ENCODE data around the gene HDAC8.
"Not testable (repeated sequence)": the region's sequence is repeated elsewhere in the genome, so short reads cannot be mapped to it uniquely, and the experiment has no call there.

Gene HDAC8

DNA sequence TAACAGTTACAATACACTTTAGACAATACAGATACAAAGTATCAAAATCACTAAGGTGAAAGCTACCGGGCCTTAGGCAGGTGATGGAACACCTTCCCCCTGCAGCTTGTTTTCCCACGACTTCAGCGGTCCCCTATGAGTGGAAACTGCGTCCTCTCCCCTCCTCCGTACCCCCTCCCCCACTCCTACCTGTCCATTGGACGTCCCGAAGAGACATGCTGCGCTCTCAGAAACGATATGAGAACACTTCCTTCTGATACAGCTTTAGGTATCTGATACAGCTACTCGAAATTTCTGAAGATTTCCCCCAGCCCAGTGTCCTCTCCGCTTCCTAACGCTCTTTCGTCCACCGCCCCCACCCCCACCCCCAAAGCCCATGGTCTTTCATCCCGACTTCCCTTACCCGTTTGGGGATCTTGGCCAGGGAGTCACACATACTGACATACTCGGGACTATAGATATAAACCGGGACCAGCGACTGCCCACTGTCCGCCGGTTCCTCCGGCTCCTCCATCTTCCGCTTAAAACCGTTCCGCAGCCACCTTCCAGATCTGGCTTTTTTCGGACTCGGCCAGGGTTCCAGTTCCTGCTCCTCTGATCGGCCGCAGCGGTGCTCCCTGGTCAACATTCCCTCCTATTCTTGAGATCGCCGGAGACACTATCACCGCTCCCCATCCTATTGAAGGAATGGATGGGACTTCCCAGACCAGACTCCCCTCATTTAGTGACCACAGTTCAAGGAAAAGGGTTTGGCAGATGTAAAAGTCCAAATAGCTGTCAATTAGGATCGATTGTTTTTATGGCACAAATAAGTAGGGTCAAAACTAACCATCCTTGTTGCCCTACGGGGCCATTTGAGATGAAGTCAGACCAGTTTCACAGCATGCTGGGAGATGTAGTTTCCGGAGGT, at the start of gene HDAC8:
Gene HDAC8, minus strand, starts transcription at position 596 of the 910 bp plus-strand sequence. Its CDS starts 82 bp downstream, at position 514.
- DNase-seq, result peak; percentile 51 to 59

DNA sequence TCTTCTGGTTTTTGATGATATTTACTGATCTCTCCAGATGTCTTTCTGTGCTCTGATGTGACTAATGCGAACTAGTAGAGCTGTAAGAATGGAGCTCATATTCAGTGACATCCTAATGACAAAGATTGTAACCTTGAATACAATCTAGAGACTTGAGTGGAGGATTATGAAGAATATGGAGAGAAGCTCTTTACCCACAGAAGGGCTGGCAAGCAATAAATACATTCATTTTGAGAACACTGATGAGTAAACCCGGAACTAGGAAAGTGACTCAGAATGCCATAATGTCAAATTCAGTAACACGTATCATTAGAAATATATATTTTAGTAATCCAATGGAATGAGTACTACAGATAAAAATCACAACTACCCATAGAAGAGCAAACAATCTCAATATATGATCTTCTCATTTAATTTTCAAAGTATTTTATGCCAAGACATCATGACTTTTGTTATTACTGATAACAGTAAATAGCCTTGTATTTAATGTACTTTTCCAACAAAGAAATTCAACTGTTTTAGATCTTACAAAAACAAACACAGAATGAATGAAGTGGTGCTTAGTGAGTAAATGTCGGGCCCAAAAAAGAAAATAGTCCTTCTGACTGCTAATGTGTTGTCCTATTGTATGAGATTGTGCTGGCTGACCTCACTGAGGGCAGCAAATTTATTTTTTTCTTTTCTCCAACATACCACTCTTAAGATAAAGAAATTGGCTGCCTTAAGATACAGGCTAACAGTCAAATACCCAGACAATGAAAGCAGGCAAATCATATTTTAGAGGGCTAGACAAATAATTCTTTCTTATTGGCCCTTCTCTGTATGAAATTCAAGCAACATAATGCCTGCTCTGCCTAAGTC, 49.2 kb upstream of the HDAC8 start:
- no peak for DNase-seq

DNA sequence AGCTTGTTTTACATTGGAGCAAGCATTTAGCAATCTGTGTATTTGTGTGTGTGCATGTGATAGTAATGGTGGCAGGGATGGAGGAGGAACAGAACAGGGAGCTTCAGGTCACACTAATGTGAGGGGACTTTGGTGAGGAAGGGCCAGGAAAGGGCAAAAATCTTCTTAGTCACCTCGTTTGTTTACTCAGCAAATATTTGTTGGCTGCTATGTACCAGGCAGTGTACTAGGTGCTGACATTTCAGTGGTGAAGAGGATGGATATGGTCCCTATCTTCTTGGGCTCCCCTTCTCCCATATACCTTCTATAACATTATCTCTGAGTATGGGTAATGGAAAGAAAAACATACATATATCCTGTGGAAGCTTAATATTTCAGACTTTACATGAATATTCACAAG, 48.5 kb upstream of the HDAC8 start:
- DNase-seq, result no peak

DNA sequence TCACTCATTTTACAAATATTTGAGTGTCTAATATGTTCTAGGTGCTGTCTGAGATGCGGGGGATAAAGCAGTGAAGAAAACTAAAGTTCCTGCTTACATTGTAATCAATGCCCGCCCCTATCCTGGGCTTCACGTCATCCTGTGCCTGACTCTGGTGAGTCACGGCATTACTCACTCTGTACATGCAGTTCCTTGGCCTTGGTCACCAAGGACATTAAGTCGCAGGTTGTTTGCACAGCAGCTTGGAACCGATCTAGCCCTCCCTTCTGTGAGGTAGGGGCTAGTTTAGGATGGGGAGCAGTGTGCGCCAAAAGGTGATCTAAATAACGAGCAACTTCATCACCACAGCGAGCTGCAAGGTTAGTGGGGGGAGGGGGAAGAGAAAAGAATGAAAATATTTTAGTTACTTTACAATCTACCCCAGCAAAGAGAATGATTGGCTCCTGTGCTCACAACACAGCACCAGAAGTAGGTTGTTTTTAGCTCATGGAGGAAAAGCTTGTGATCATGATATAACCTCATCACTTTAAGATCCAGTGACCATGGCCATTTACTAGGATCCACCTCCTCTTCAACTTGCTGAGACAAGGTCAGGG, 48.0 kb upstream of the HDAC8 start:
- no peak for DNase-seq

DNA sequence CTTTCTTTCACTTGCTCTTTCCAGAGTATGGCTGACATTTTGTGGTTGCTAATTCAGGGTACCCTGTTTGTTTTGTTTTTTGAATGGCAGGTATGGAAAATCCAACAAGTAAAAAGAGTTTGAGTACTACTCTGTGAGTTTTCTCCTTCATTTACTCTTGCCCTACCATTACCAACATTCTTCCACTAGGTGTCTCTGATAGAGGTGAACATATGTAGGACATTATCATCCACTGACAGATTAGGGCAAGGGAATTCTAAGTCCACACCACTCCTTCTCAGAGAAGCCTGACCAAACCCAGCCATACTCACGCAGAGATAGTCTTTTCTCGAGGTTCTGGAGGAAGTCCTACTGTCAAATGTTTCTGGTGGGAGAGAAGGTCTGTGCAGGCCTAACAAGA, 36.7 kb upstream of the HDAC8 start:
- DNase-seq, result no peak

DNA sequence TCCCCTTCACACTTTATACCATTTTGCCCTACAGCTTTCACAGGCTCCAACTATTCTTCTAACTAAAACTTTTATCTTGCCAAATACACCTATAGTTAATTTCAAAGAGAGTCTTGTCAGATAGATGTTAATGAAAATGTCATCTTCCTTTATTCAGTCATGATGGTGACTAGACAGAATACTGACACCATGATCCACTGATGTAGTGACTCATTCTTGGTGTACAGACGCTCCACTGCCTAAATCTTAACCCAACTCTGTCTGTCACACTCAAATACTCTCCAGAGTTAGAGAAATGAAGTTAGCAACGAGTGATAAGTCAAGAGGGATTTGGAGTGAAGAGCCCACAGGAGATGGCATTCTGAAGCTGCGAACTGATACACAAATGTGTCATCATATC, 32.1 kb upstream of the HDAC8 start:
- DNase-seq, result no peak

DNA sequence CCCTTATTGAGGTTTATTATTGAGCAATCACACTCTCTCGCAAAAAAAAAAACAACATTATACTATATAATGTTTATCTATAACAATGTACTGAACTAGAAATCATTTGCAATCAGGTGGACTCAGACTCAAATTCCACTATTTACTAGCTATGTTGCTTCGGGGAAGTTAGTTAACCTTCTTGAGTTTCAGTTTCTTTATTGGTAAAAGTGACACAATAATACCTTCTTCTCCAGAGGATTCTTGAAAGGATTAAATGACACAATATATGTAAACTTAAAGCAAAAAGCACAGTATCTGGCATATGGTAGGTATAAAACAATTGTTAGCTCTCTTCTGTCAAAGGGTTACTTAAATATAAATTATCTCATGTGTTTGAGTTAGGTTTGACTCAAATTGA, 31.5 kb upstream of the HDAC8 start:
- no peak for DNase-seq

DNA sequence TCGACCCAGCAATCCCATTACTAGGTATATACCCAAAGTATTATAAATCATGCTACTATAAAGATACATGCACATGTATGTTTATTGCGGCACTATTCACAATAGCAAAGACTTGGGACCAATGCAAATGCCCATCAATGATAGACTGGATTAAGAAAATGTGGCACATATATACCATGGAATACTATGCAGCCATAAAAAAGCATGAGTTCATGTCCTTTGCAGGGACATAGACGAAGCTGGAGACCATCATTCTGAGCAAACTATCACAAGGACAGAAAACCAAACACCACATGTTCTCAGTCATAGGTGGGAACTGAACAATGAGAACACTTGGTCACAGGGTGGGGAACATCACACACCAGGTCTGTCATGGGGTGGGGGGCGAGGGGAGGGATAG, 18.4 kb upstream of the HDAC8 start:
- DNase-seq, result not testable (repeated sequence)

DNA sequence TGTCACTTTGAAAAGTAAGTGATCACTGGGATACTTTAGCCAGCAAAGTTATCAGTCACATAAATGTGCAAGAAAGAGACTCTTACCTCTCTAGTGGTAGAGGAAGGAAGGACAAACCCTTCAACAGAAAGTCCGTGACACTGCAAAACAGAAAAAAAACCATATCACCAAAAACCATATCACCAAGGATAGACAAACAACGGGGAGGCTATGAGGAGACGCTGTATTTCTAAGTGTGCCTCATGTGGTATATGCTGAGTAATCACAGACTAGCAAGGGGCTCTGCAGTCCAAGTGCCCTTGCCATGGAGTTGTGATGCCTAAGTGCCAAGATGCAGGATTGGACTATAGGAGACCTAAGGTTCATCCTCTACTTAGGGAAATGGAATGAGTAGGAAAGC, 11.5 kb upstream of the HDAC8 start:
- DNase-seq, result no peak

DNA sequence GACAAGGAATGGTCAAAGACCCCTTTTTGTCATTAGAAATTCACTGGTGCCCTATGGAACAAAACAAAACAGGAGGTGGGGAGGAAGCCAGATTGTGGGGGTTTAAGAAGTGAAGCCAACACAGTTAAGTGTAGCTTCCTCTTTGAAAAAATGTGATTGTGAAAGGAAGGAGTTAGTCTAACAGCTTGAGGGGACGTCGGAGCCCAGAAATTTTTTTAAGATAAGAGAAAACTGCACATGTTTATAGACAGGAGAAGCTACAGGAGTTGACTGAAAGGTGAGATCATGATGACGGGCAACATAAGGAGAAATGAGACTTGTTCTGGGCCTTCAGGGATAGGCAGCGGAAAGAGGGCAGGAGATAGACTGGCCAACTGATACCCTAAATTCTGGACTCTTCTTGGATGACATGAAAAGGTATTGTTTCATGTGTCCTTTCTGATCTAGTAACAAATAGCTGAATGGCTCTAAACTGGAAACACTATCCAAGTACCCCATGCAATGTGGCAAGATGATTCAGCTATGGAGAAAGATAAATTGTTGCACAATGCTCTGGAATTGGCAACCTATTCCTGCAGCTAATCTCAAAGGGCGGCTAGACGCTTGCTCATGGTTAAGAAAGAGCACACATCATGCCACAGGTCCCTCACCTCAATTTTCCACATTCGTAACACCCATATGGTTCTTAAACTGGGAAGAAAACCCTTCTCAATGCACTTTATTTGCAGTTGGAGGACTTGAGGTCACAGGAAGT, 3.7 kb upstream of the HDAC8 start:
- DNase-seq, result no peak

DNA sequence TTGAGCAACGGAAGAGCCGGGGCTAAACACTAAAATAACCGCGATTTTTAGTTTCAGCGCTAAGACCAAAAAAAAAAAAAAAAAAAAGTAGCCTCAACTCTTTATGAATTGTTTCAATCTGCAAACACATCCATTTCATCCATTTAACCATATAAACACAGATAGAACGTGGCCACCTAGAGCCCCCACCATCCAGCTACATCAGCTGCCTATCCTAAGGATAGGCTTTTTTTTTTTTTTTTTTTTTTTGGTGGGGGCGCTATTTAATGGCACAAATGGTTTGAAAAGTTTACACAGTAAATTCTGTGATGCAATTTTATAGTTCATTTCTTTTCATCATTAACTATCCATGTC, 492 bp upstream of the HDAC8 start:
- no peak for DNase-seq

DNA sequence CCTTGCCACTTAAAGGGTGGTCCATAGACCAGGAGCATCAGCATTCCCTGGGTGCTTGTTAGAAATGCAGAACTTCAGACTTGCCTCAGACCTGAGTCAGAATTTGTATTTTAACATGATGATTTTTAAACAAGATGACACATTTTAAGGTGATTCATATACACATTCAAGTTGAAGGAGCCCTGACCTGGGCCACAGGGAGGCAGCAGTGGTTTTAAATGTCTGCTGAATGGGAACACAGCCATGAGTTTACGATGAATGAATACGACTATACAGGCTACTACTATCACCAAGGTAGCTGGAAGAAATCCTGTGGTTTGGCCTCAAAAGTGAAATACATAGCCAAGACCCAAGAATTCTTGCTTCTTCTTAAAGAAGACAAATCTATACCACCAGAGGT, 2.9 kb downstream of the HDAC8 start:
- no peak for DNase-seq

DNA sequence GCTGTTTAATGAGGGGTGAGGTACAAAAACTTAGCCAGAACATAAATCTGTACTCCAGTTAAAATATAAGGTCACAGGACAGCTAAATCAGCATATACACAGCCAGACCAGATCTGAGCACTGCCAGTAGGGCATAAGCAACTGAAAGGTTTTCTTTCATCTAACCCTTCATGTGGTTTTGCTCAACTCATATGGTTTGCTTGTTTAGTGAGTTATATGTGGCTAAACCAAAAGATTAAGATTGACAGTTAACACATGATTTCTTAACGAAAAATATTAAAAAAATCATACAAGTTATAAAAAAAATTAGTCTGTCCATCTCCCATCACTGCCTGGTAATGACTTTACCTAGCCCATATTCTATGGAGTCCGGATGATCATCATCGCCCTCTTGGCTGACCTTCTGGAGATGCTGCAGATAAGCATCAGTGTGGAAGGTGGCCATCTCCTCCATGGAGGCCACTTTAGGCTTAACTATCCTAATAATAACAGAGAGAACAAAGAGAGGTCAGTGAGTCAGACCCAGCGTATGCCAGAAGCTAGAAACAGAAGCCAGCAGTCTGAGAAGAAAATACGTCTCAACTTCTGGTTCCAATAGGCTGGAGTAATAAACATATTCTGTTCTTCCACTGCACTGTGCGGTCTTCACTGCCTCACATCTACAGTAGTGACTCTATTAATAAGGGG, 4.1 kb downstream of the HDAC8 start:
- DNase-seq, result no peak

DNA sequence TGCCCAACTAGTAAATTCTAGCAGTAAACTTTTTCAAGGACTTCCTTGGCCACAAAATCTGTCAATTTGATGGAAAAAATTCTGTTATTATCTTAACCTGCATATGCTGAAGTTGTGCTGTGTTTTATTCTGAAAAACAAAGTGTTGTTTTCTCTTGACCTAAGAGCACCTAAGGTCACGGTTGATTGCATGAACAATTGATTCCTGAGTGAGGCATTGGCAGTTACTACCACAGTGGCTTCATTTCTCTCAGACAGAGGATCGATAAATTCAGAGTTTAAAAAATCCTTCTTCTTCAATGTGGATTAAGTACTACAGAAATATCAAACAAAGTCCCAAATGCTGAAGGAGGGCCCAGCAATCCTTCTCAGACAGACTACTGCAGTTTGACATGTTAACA, 6.2 kb downstream of the HDAC8 start:
- no peak for DNase-seq

DNA sequence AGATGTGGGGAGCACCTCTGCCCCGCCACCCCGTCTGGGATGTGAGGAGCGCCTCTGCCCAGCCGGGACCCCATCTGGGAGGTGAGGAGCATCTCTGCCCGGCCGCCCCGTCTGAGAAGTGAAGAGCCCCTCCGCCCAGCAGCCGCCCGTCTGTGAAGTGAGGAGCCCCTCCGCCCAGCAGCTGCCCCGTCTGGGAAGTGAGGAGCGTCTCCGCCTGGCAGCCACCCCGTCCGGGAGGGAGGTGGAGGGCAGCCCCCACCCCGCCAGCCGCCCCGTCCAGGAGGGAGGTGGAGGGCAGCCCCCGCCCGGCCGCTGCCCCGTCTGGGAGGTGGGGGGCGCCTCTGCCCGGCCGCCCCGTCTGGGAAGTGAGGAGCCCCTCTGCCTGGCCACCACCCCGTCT, 13.0 kb downstream of the HDAC8 start:
- not testable (repeated sequence) for DNase-seq

DNA sequence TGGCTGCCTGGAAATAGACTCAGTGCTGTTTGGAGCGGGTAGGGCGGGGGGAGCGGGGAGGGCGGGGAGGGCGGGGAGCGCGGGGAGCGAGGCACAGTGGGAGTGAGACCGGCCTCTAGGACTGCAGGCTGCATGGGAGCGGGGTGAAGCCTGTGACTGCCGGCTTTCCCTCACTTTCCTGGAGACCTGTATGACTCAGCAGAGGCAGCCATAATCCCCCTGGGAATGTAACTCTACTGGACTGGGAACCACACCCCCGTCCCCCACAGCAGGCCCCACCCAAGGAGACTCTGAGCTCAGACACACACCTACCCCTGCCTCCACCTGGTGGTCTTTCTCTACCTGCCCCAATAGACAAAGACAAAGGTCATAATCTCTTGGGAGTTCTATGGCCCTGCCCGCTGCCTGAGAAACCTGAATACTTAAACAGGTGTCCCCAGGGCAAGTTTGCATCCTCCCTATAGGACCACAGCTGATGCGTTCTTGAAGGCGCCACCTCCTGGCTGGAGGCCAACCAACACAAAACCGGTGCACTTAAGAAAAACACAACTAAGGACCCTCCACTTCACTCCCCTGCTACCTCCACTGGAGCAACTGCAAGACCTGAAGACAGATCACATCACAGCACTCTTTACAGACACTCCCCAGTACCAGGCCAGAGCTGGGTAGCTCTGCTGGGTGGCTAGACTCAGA, 18.0 kb downstream of the HDAC8 start:
- DNase-seq, result no peak

DNA sequence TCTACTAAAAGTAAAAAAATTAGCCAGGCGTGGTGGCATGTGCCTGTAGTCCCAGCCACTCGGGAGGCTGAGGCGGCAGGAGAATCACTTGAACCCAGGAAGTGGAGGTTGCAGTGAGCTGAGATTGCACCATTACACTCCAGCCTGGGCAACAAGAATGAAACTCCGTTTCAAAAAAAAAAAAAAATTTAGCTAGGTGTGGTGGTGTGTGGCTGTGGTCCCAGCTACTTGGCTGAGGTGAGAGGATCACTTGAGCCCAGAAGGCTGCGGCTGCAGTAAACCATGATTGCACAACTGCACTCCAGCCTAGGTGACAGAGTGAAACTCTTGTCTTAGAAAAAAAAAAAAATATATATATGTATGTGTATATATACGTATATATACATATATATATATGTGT, 20.2 kb downstream of the HDAC8 start:
- DNase-seq, result not testable (repeated sequence)

DNA sequence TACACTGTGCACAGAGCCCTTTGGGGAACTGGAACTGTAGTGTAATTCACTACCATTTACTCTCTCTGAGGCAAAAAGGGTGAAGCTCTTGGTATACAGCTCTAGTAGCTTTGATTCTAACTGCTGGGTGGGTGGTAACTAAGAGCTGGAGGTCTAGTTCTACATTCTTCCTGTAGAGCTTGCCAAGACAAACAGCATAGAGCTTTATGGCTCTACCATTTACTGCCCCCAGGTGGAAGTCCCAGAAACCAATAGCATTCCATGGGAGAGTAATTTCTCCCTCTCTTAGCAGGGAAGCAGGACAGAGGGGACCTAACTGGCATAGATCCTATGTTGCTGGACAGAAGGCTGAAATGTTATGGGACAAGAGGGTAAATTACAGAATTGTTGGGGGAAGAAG, 26.7 kb downstream of the HDAC8 start:
- peak in 1 of 2 experiments; percentile 3 for DNase-seq

DNA sequence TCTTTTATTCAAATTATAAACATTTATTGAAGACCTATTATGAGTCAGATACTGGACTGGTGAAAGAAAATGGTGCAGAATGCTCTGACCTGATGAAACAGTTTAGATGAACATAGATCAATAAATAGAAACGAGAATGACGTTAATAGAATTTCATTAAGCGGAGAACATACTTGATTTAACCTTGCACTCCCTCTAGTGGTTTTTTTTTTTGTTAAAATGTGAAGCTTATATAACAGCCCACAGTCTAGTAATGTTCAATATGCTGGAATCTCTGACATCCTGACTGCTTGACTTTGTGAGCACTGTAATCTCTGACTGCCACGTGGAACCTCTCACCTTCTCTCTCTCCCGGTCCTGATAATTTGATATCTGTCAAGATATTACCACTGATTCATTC, 32.3 kb downstream of the HDAC8 start:
- DNase-seq, result no peak

DNA sequence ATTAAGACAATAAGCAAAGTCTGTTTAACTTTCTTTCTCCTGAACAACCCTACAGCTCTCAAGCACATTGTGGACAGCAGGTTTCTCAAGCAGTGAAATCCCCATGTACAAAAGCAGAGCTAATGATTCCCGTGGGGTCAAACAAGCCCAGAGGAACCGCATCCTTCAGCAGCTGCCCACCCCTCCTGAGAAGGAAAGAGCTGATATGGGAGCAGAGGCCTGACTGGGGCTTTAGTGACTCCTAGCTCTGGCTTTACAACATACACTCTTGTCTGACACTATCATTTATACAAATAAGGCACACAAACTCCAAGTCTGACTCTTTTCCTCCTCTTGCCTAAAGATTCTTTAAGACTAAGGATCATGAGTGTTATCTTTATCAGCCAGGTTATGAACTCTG, 32.8 kb downstream of the HDAC8 start:
- no peak for DNase-seq

DNA sequence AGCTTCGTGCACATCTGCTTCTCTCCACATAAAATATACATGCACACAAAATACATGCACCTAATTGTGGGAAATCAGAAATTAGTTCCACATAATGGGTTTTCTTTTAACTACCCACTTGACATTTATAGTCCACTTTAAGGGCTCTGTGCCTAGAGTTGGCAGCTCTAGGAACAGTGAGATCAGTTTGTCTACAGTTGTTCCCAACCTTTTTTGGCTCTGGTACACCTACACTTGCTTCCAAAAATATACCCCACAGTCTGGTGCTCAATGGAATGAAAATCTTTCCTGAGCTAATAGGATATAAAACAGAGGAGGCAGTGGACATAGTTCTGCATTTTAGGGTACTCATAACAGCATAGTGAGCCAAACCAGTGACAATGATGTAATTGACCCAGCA, 36.1 kb downstream of the HDAC8 start:
- DNase-seq, result no peak

DNA sequence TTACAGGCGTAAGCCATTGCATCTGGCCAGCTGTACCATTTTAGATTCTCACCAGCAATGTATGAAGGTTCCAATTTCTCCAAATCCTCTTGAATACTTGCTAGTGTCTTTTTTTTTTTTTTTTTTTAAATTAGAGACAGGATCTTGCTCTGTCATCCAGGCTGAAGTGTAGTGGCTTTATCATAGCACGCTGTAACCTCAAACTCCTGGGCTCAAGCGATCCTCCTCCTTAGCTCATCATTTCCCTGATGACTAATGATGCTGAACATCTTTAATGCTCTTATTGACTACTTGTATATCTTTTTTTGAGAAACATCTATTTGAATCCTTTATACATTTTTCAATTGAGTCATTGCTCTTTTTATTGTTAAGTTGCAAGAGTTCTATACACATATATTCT, 40.3 kb downstream of the HDAC8 start:
- DNase-seq, result no peak

All from SHP77 (cell line).